HepG2 (cell line): ENCODE measurements around the gene ARHGAP12. TPM values are rescaled to one million over a fixed set of nuclear protein-coding genes. Genes with fewer than 3 reads are reported as not detected.

Source experiments
- ATAC-seq: fragments of 200-7000 bp; cut with Tn5 transposase; 3 replicates; pipeline ENCODE4 v1.9.1; 2020; ENCODE audit warnings: mild to moderate bottlenecking, moderate library complexity
- BruUV-seq: library from RNA; stranded (reverse); fragments of 400-500 nt; replicated peaks from 2 replicates; lab custom pipeline; 2021; lab: Mats Ljungman, UMichigan
- CTCF ChIA-PET: fragments of 300-600 bp; formaldehyde crosslinking; extraction: SDS; loops from one replicate; lab custom pipeline; 2021; ENCODE audit warnings: low total read pairs, inconsistent platforms, low intra/inter-chr PET ratio; lab: Yijun Ruan, JAX
- POLR2A ChIA-PET: fragments of 350-600 bp; sonication (Branson Sonifier 250); formaldehyde crosslinking; loops from one replicate; lab custom pipeline; 2020; ENCODE audit warnings: antibody characterized with exemption, inconsistent platforms; lab: Yijun Ruan, JAX
- DNase-seq: peaks from one replicate; pipeline ENCODE4 v3.0.0-alpha.2; 2015; ENCODE audit warnings: low spot score
- FAIRE-seq: peaks from 3 replicates; lab custom pipeline; 2011; peaks lifted over from hg19 to GRCh38; lab: Jason Lieb, UNC
- H2AFZ ChIP-seq: one replicate; pipeline ENCODE4 v1.6.1; 2011; ENCODE audit warnings: low read length, inconsistent platforms
- H3K27ac ChIP-seq: fragments of 300-600 bp; 3 replicates; pipeline ENCODE4 v1.8.0; 2011; ENCODE audit warnings: mixed run types, mild to moderate bottlenecking, mixed read lengths, low read length, inconsistent platforms; ENCODE audit not compliant: insufficient read depth; ENCODE audit errors: extremely low read length
- H3K27me3 ChIP-seq, 2 experiments: fragments of 200-600 bp in 1 of 2; 2 replicates in 1 of 2; 3 replicates in 1 of 2; pipeline versions ENCODE4 v1.6.0 to v1.8.0; 2011; ENCODE audit warnings: low read length in 2 of 2, mild to moderate bottlenecking in 2 of 2, moderate library complexity in 2 of 2, inconsistent platforms in 1 of 2; ENCODE audit not compliant: insufficient read depth in 2 of 2, control insufficient read depth in 1 of 2
- H3K36me3 ChIP-seq, 2 experiments: fragments of 200-600 bp in 1 of 2; replicated peaks in 1 of 2; 2 replicates in 1 of 2; 3 replicates in 1 of 2; pipeline versions ENCODE4 v1.5.1 to v1.8.0; 2011; ENCODE audit warnings: low read length in 2 of 2, inconsistent platforms in 1 of 2; ENCODE audit not compliant: insufficient read depth in 2 of 2, control insufficient read depth in 1 of 2
- H3K4me1 ChIP-seq: 2 replicates; pipeline ENCODE4 v1.5.1; 2012; ENCODE audit warnings: low read length, inconsistent platforms; ENCODE audit not compliant: insufficient read depth
- H3K4me2 ChIP-seq: 2 replicates; pipeline ENCODE4 v1.6.0; 2011; ENCODE audit warnings: low read depth, low read length, inconsistent platforms
- H3K4me3 ChIP-seq, 3 experiments: fragments of 200-600 bp in 1 of 3; sonication (generic), shearing (Covaris generic) in 1 of 3; replicated peaks in 1 of 3; 2 replicates each; pipeline ENCODE4 v1.5.1; 2011 to 2016; ENCODE audit warnings: low read length in 3 of 3, inconsistent platforms in 2 of 3, low read depth in 2 of 3, mild to moderate bottlenecking in 2 of 3, control low read depth in 1 of 3, mixed read lengths in 1 of 3; ENCODE audit not compliant: insufficient read depth in 1 of 3
- H3K79me2 ChIP-seq: one replicate; pipeline ENCODE4 v1.6.1; 2011; ENCODE audit warnings: low read length, inconsistent platforms; ENCODE audit not compliant: insufficient read depth
- H3K9ac ChIP-seq: 2 replicates; pipeline ENCODE4 v1.6.0; 2011; ENCODE audit warnings: mild to moderate bottlenecking, low read depth, low read length, inconsistent platforms; ENCODE audit not compliant: insufficient read depth
- H3K9me3 ChIP-seq: 2 replicates; pipeline ENCODE4 v1.5.1; 2012; ENCODE audit warnings: mild to moderate bottlenecking, low read length
- H4K20me1 ChIP-seq: 2 replicates; pipeline ENCODE4 v1.6.0; 2011; ENCODE audit warnings: inconsistent platforms, mild to moderate bottlenecking, low read length, moderate library complexity; ENCODE audit not compliant: insufficient read depth
- HINFP ChIP-seq: sonication (generic); formaldehyde crosslinking; IDR thresholded peaks from 2 replicates; pipeline ENCODE4 v1.4.0; 2020; ENCODE audit warnings: low read depth, mild to moderate bottlenecking, missing genetic modification reagents
- HNF1A ChIP-seq, 2 experiments: sonication (generic) in 1 of 2; formaldehyde crosslinking in 1 of 2; IDR thresholded peaks; 2 replicates each; pipeline versions ENCODE4 v1.4.0 to v1.6.1; 2016 to 2020; ENCODE audit warnings: borderline replicate concordance in 1 of 2, low read depth in 1 of 2, mild to moderate bottlenecking in 1 of 2, missing genetic modification reagents in 1 of 2
- JDP2 ChIP-seq: sonication (generic); formaldehyde crosslinking; IDR thresholded peaks from 2 replicates; pipeline ENCODE4 v1.8.1; 2022; ENCODE audit warnings: missing genetic modification reagents, borderline replicate concordance
- NR2F2 ChIP-seq: IDR thresholded peaks from 2 replicates; pipeline ENCODE4 v1.6.1; 2012; ENCODE audit warnings: low read depth, inconsistent platforms, borderline replicate concordance
- ZEB1 ChIP-seq: IDR thresholded peaks from 2 replicates; pipeline ENCODE4 v1.6.1; 2012; ENCODE audit warnings: mild to moderate bottlenecking, low read depth, inconsistent platforms; ENCODE audit not compliant: insufficient replicate concordance
- ZSCAN22 ChIP-seq: sonication (generic); formaldehyde crosslinking; IDR thresholded peaks from 2 replicates; pipeline ENCODE4 v1.4.0; 2020; ENCODE audit warnings: mild to moderate bottlenecking, missing genetic modification reagents
- WGBS: methylation state at CpG from one replicate; pipeline ENCODE4 v1.1.6; 2017; ENCODE audit warnings: low lambda C conversion rate; 5-methylcytosine and 5-hydroxymethylcytosine counted together
- in situ Hi-C: cut with HindIII; loops from 2 replicates; pipeline ENCODE4 v1.10.0; 2017; ENCODE audit warnings: low pct_unique_long_range_greater_than_20kb; ENCODE audit not compliant: extremely low pct_ligation_motif_present
- intact Hi-C: fragments of 100-400 bp; cut with micrococcal nuclease; formaldehyde crosslinking; loops from one replicate; pipeline ENCODE4 v1.10.0; 2022; ENCODE audit not compliant: unreplicated experiment
- polyA plus RNA-seq, 8 experiments: library from polyadenylated mRNA; depleted of rRNA in 3 of 8; stranded (reverse) in 7 of 8; unstranded in 1 of 8; fragments of >200 nt; fragmentation: Illumina TruSeq in 4 of 8; extraction: Trizol in 4 of 8; gene quantifications; 2 replicates each; pipeline versions ENCODE4 v1.2.1 to v1.2.3, GENCODE V29; 2011 to 2016; ENCODE audit warnings: low read depth in 4 of 8, missing spikeins in 1 of 8, mixed read lengths in 1 of 8; ENCODE audit not compliant: insufficient read depth in 1 of 8
- total RNA-seq, 5 experiments: library from RNA; depleted of rRNA; stranded (reverse); fragments of >200 nt; fragmentation: Illumina TruSeq; extraction: Trizol; gene quantifications; 2 replicates each; pipeline ENCODE4 v1.2.3, GENCODE V29; 2016; ENCODE audit warnings: low read depth in 1 of 5
- TF ChIP-seq, protein P1 (sequence below): sonication (generic); formaldehyde crosslinking; IDR thresholded peaks from 2 replicates; pipeline ENCODE4 v1.5.1; 2020; ENCODE audit warnings: mild to moderate bottlenecking, missing genetic modification reagents, borderline replicate concordance

ARHGAP12 gene
- total and polyA plus RNA-seq, 2 of the 13 experiments (the other 11 are each of a cell fraction or from before 2014, with no cell fraction given) = 25.0 to 54.6 TPM

DNA sequence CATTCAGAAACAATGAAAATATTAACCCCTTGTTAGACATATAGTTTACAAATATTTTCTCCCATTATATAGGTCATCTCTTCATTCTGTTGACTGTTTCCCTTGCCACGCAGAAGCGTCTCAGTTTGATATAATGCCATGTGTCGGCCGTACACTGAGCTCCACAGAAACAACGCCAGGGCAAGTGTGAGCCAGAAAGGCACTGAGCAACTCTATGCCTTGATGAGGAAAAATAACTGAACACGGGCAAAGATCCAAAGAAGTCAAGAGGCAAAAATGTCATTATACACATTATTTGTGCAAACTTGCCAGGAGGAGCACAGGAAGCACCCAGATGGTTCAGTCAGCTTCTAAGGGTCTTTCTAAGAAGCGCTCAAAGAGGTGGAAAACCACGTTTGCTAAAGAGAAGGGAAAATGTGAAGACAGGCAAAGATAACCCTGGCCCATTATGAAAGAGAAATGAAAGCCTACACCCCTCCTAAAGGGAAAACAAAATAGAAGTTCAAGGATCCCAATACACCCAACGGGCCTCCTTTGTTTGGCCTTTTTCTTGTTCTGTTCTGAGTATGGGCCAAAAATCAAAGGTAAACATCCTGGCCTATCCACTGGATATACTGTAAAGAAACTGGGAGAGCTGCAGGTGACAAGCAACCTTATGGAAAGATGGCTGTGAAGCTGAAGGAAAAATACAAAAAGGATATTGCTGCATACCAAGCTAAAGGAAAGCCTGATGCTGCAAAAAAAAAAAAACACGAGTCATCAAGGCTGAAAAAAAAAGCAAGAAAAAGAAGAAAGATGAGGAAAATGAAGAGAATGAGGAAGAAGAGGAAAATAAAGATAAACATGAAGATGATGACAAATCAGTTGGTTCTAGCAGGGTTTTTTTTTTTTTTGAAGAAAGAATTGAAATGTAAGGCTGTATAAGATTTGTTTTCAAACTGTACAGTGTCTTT is 15.5 kb downstream of the ARHGAP12 start:
- peak overlapping the region in 1 of 3 experiments; percentile 13; a peak in 2 of 6 replicates for H3K4me3 ChIP-seq
- H4K20me1 ChIP-seq = peaks cover 47% of the 10 kb centered on the region
- in situ Hi-C loops = no loop called here
- H2AFZ ChIP-seq = no peak overlapping the region
- no peak for FAIRE-seq
- ChIA-PET CTCF (no interaction called here), POLR2A (interaction anchor here (1.4 kb wide), 1 partner anchor 16 kb away, joined by 3 read pairs; no protein-coding TSS in a partner anchor)
- no peaks in the 10 kb centered on the region for H3K27me3 ChIP-seq
- intact Hi-C loops = no loop called here
- H3K36me3 ChIP-seq = peaks cover 5 to 6% of the 10 kb centered on the region in 2 experiments; a peak in 4 of 5 replicates
- no peak overlapping the region for H3K9ac ChIP-seq
- peak overlapping the region; percentile 34; the same call in 1 of the 2 replicates for H3K4me2 ChIP-seq
- ATAC-seq = peak; percentile 74
- H3K79me2 ChIP-seq = peaks cover 100% of the 10 kb centered on the region
- H3K9me3 ChIP-seq = no peaks in the 10 kb centered on the region
- H3K4me1 ChIP-seq = peaks cover 47% of the 10 kb centered on the region
- no TSS peak for BruUV-seq
- peak; percentile 38 for DNase-seq
- 70% methylated on average over 10 of the region's 10 CpGs for WGBS
- peak overlapping the region; percentile 29 for H3K27ac ChIP-seq
- TF ChIP-seq HNF1A (IDR thresholded peaks at IDR 0.05; ENCODE audit: low read depth) (no peak), HNF1A (CRISPR knock-in tag; IDR thresholded peaks at IDR 0.05; ENCODE audit: borderline replicate concordance) (0 out of 2 replicates have a peak, but pooled peaks have one; percentile 40), NR2F2 (no peak), HINFP (CRISPR knock-in tag) (no peak), JDP2 (CRISPR knock-in tag) (no peak), ZSCAN22 (no peak), ZEB1 (no peak)
- TF ChIP-seq, protein P1, sequence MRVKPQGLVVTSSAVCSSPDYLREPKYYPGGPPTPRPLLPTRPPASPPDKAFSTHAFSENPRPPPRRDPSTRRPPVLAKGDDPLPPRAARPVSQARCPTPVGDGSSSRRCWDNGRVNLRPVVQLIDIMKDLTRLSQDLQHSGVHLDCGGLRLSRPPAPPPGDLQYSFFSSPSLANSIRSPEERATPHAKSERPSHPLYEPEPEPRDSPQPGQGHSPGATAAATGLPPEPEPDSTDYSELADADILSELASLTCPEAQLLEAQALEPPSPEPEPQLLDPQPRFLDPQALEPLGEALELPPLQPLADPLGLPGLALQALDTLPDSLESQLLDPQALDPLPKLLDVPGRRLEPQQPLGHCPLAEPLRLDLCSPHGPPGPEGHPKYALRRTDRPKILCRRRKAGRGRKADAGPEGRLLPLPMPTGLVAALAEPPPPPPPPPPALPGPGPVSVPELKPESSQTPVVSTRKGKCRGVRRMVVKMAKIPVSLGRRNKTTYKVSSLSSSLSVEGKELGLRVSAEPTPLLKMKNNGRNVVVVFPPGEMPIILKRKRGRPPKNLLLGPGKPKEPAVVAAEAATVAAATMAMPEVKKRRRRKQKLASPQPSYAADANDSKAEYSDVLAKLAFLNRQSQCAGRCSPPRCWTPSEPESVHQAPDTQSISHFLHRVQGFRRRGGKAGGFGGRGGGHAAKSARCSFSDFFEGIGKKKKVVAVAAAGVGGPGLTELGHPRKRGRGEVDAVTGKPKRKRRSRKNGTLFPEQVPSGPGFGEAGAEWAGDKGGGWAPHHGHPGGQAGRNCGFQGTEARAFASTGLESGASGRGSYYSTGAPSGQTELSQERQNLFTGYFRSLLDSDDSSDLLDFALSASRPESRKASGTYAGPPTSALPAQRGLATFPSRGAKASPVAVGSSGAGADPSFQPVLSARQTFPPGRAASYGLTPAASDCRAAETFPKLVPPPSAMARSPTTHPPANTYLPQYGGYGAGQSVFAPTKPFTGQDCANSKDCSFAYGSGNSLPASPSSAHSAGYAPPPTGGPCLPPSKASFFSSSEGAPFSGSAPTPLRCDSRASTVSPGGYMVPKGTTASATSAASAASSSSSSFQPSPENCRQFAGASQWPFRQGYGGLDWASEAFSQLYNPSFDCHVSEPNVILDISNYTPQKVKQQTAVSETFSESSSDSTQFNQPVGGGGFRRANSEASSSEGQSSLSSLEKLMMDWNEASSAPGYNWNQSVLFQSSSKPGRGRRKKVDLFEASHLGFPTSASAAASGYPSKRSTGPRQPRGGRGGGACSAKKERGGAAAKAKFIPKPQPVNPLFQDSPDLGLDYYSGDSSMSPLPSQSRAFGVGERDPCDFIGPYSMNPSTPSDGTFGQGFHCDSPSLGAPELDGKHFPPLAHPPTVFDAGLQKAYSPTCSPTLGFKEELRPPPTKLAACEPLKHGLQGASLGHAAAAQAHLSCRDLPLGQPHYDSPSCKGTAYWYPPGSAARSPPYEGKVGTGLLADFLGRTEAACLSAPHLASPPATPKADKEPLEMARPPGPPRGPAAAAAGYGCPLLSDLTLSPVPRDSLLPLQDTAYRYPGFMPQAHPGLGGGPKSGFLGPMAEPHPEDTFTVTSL (CRISPR knock-in tag) = no peak
